Natural killer cell (primary cell): Measurements from ENCODE around the gene LIMK1. TPM values are rescaled to one million over a fixed set of nuclear protein-coding genes. Genes with fewer than 3 reads are reported as not detected.

Source experiments
- ATAC-seq, 3 donors: fragments of 150-1000 bp in 2 of 3; fragments of 200-7000 bp in 1 of 3; cut with Tn5 transposase; 1 replicate in 1 of 3; 2 replicates in 2 of 3; pipeline ENCODE4 v1.10.0; 2021; ENCODE audit warnings: mild to moderate bottlenecking in 2 of 3, moderate library complexity in 2 of 3
- DNase-seq, 2 donors: peaks; one replicate each; pipeline versions ENCODE4 v3.0.0 to v3.0.0-alpha.2; 2013 to 2021; ENCODE audit warnings: mixed read lengths in 1 of 2
- H3K27ac ChIP-seq: one replicate; pipeline ENCODE4 v1.5.1; 2013; ENCODE audit warnings: mild to moderate bottlenecking, low read length
- H3K27me3 ChIP-seq: one replicate; pipeline ENCODE4 v1.6.1; 2013; ENCODE audit warnings: low read length; ENCODE audit not compliant: control insufficient read depth, insufficient read depth
- H3K36me3 ChIP-seq: one replicate; pipeline ENCODE4 v1.6.1; 2013; ENCODE audit warnings: low read length; ENCODE audit not compliant: control insufficient read depth, insufficient read depth
- H3K4me1 ChIP-seq: one replicate; pipeline ENCODE4 v1.6.1; 2013; ENCODE audit warnings: low read length; ENCODE audit not compliant: control insufficient read depth, insufficient read depth
- H3K4me3 ChIP-seq: one replicate; pipeline ENCODE4 v1.5.1; 2013; ENCODE audit warnings: low read length
- H3K9me3 ChIP-seq: one replicate; pipeline ENCODE4 v1.6.1; 2013; ENCODE audit warnings: low read length; ENCODE audit not compliant: control insufficient read depth, insufficient read depth
- H3K27ac Mint-ChIP-seq, 2 donors: one replicate each; pipeline ENCODE4 v1.8.0; 2022; ENCODE audit warnings: mild to moderate bottlenecking in 2 of 2, mixed read lengths in 2 of 2, moderate library complexity in 1 of 2
- H3K27me3 Mint-ChIP-seq, 2 donors: one replicate each; pipeline ENCODE4 v1.8.0; 2022; ENCODE audit warnings: low read depth in 2 of 2, mixed read lengths in 2 of 2
- H3K36me3 Mint-ChIP-seq: one replicate; pipeline ENCODE4 v1.8.0; 2022; ENCODE audit warnings: mixed read lengths
- H3K4me1 Mint-ChIP-seq, 2 donors: one replicate each; pipeline ENCODE4 v1.8.0; 2022; ENCODE audit warnings: mixed read lengths in 2 of 2
- H3K4me3 Mint-ChIP-seq: one replicate; pipeline ENCODE4 v1.8.0; 2022; ENCODE audit warnings: mild to moderate bottlenecking, moderate library complexity, mixed read lengths
- H3K9me3 Mint-ChIP-seq, 2 donors: one replicate each; pipeline ENCODE4 v1.8.0; 2022; ENCODE audit warnings: mixed read lengths in 2 of 2
- CTCF ChIP-seq: fragments of 200-600 bp; IDR thresholded peaks from one replicate; pipeline ENCODE4 v1.8.0; 2022; ENCODE audit warnings: antibody characterized with exemption
- WGBS: methylation state at CpG from one replicate; pipeline ENCODE4 v1.1.7; 2013; ENCODE audit warnings: missing lambda C conversion rate; ENCODE audit not compliant: insufficient coverage; 5-methylcytosine and 5-hydroxymethylcytosine counted together
- intact Hi-C: fragments of 100-400 bp; cut with micrococcal nuclease; formaldehyde crosslinking; loops from one replicate; pipeline ENCODE4 v1.14.2; 2022
- total RNA-seq, 4 donors: library from RNA; stranded (reverse); fragments of 120-200 nt in 1 of 4; gene quantifications; one replicate each; pipeline versions ENCODE4 v1.2.3 to v1.2.4, GENCODE V29; 2013 to 2022

LIMK1 gene
- total RNA-seq, 3 donors from 2014 or later (not counting 1 experiment from before 2014, with no cell fraction given), result 54.0 to 66.0 (median 55.0) TPM

DNA sequence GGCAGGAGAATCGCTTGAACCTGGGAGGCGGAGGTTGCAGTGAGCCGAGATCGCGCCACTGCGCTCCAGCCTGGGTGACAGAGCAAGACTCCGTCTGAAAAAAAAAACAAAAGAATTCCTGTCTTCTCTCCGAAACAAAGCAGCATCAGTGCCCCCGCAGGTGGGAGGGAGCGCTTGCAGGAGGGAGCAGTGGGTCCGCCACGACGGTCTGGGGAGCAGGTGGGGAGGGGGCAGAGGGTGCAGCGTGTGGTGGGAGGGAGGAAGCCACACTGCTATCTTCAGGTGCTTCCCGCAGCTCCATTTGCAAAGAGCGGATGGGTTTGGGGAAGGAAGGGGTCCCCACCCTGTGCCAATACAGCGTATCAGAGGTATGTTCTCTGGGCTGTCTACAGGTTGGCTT, 31.7 kb downstream of the LIMK1 start:
- Mint-ChIP-seq H3K9me3 (no peaks in the 10 kb centered on the region), H3K27me3 (no peaks in the 10 kb centered on the region), H3K4me3 (no peak overlapping the region), H3K27ac (no peak overlapping the region), H3K4me1 (no peaks in the 10 kb centered on the region), H3K36me3 (no peaks in the 10 kb centered on the region)
- intact Hi-C loops, result no loop called here
- DNase-seq, result peak in 1 of 2 donors; percentile 14
- ATAC-seq, result no peak
- Histone ChIP-seq H3K9me3 (no peaks in the 10 kb centered on the region), H3K4me3 (no peak overlapping the region), H3K36me3 (peaks cover 51% of the 10 kb centered on the region), H3K4me1 (no peaks in the 10 kb centered on the region), H3K27me3 (no peaks in the 10 kb centered on the region), H3K27ac (no peak overlapping the region)
- 70% methylated on average over 17 of the region's 17 CpGs for WGBS
- no peak for TF ChIP-seq CTCF

GRCh38 chr7:74116356-74116755, 32.8 kb downstream of the LIMK1 start:
- no peaks in the 10 kb centered on the region for H3K4me1 Mint-ChIP-seq
- Histone ChIP-seq H3K27ac (no peak overlapping the region), H3K4me3 (no peak overlapping the region), H3K27me3 (no peaks in the 10 kb centered on the region), H3K36me3 (peaks cover 56% of the 10 kb centered on the region), H3K9me3 (no peaks in the 10 kb centered on the region), H3K4me1 (no peaks in the 10 kb centered on the region)
- H3K36me3 Mint-ChIP-seq, result peaks cover 2% of the 10 kb centered on the region
- no peak overlapping the region for H3K4me3 Mint-ChIP-seq
- WGBS, result 68% methylated on average over 12 of the region's 13 CpGs
- intact Hi-C loops, result no loop called here
- no peak for DNase-seq
- no peaks in the 10 kb centered on the region for H3K27me3 Mint-ChIP-seq
- ATAC-seq, result no peak
- TF ChIP-seq CTCF, result no peak
- H3K9me3 Mint-ChIP-seq, result no peaks in the 10 kb centered on the region
- peak overlapping the region in 1 of 2 donors; percentile 53 for H3K27ac Mint-ChIP-seq

DNA sequence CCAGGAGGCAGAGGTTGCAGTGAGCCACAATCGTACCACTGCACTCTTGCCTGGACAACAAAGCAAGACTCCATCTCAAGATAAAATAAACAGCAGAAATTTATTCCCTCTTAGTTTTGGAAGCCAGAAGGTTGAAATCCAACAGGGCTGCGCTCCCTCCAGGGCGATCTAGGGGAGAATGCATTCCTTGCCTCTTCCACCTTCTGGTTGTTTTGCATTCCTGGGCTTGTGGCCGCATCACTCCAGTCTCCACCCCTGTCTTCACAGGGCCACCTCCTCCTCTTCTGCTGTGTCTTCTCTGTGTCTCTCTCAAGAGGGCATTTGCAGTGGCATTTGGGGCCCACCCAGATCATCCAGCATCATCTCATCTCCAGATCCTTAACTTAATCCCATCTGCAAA, 36.2 kb downstream of the LIMK1 start:
- no peak overlapping the region for H3K27ac ChIP-seq
- intact Hi-C loops, result no loop called here
- no peaks in the 10 kb centered on the region for H3K27me3 Mint-ChIP-seq
- H3K36me3 Mint-ChIP-seq, result peaks cover 7% of the 10 kb centered on the region
- peaks cover 45% of the 10 kb centered on the region for H3K36me3 ChIP-seq
- WGBS, result 100% methylated on average over 4 of the region's 4 CpGs
- no peaks in the 10 kb centered on the region for H3K9me3 ChIP-seq
- H3K4me1 ChIP-seq, result no peaks in the 10 kb centered on the region
- no peak overlapping the region for H3K4me3 Mint-ChIP-seq
- no peaks in the 10 kb centered on the region for H3K4me1 Mint-ChIP-seq
- ATAC-seq (no peak), DNase-seq (no peak)
- H3K9me3 Mint-ChIP-seq, result no peaks in the 10 kb centered on the region
- no peak overlapping the region for H3K27ac Mint-ChIP-seq
- H3K27me3 ChIP-seq, result no peaks in the 10 kb centered on the region
- no peak overlapping the region for H3K4me3 ChIP-seq
- no peak for TF ChIP-seq CTCF
